CD14-positive monocyte (primary cell): ENCODE results near the gene CD226. TPM values are rescaled to one million over a fixed set of nuclear protein-coding genes. Genes with fewer than 3 reads are reported as not detected.

Experiments used
- DNase-seq, 3 donors: peaks; one replicate each; pipeline ENCODE4 v3.0.0-alpha.2; 2011 to 2022
- H2AFZ ChIP-seq: 2 replicates; pipeline ENCODE4 v1.6.0; 2012; ENCODE audit warnings: mild to moderate bottlenecking, low read depth, low read length, inconsistent platforms; ENCODE audit not compliant: insufficient read depth, poor library complexity, severe bottlenecking
- H3K27ac ChIP-seq, 2 donors: 1 replicate in 1 of 2; 2 replicates in 1 of 2; pipeline ENCODE4 v1.5.1; 2012 to 2013; ENCODE audit warnings: low read length in 2 of 2, control low read depth in 1 of 2, inconsistent platforms in 1 of 2, low read depth in 1 of 2, mild to moderate bottlenecking in 1 of 2
- H3K27me3 ChIP-seq, 2 donors: one replicate each; pipeline versions ENCODE4 v1.6.0 to v1.6.1; 2011 to 2013; ENCODE audit warnings: low read length in 2 of 2; ENCODE audit not compliant: control insufficient read depth in 2 of 2, insufficient read depth in 2 of 2
- H3K36me3 ChIP-seq, 2 donors: replicated peaks in 1 of 2; 1 replicate in 1 of 2; 2 replicates in 1 of 2; pipeline versions ENCODE4 v1.5.1 to v1.6.1; 2012 to 2013; ENCODE audit warnings: low read length in 2 of 2, control low read depth in 1 of 2, inconsistent platforms in 1 of 2, mild to moderate bottlenecking in 1 of 2; ENCODE audit not compliant: insufficient read depth in 2 of 2, control insufficient read depth in 1 of 2
- H3K4me1 ChIP-seq, 2 donors: 1 replicate in 1 of 2; 2 replicates in 1 of 2; pipeline versions ENCODE4 v1.5.1 to v1.6.1; 2012 to 2013; ENCODE audit warnings: low read length in 2 of 2, control low read depth in 1 of 2, inconsistent platforms in 1 of 2, mild to moderate bottlenecking in 1 of 2, moderate library complexity in 1 of 2; ENCODE audit not compliant: insufficient read depth in 2 of 2, control insufficient read depth in 1 of 2
- H3K4me2 ChIP-seq: replicated peaks from 2 replicates; pipeline ENCODE3; 2012; ENCODE audit warnings: low read length, moderate library complexity, mild to moderate bottlenecking; ENCODE audit not compliant: poor library complexity, severe bottlenecking; ENCODE audit errors: extremely low read depth
- H3K4me3 ChIP-seq, 3 experiments: fragments of 200-600 bp in 1 of 3; sonication (generic) in 1 of 3; replicated peaks in 1 of 3; 1 replicate in 2 of 3; 2 replicates in 1 of 3; pipeline ENCODE4 v1.5.1; 2011 to 2013; ENCODE audit warnings: low read length in 3 of 3, mild to moderate bottlenecking in 3 of 3, control low read depth in 2 of 3, low read depth in 2 of 3, inconsistent platforms in 1 of 3, moderate library complexity in 1 of 3
- H3K79me2 ChIP-seq: 2 replicates; pipeline ENCODE4 v1.6.0; 2012; ENCODE audit warnings: mild to moderate bottlenecking, control low read depth, inconsistent platforms, low read length, moderate library complexity; ENCODE audit not compliant: insufficient read depth
- H3K9ac ChIP-seq: 2 replicates; pipeline ENCODE4 v1.6.0; 2017; ENCODE audit warnings: low read length, mild to moderate bottlenecking; ENCODE audit not compliant: insufficient read depth, poor library complexity, severe bottlenecking
- H3K9me3 ChIP-seq, 2 donors: replicated peaks in 1 of 2; 1 replicate in 1 of 2; 2 replicates in 1 of 2; pipeline versions ENCODE4 v1.5.1 to v1.6.1; 2012 to 2013; ENCODE audit warnings: low read length in 2 of 2, control low read depth in 1 of 2; ENCODE audit not compliant: control insufficient read depth in 1 of 2, insufficient read depth in 1 of 2
- H4K20me1 ChIP-seq: 2 replicates; pipeline ENCODE4 v1.6.0; 2012; ENCODE audit warnings: mild to moderate bottlenecking, low read length, control low read depth, moderate library complexity; ENCODE audit not compliant: insufficient read depth
- H3K27ac Mint-ChIP-seq, 7 donors: one replicate each; pipeline ENCODE4 v1.8.0; 2020; ENCODE audit warnings: mild to moderate bottlenecking in 7 of 7, mixed read lengths in 7 of 7, moderate library complexity in 6 of 7, inconsistent platforms in 2 of 7
- H3K27me3 Mint-ChIP-seq, 3 donors: one replicate each; pipeline ENCODE4 v1.8.0; 2021 to 2022; ENCODE audit warnings: low read depth in 3 of 3, mild to moderate bottlenecking in 3 of 3, mixed read lengths in 3 of 3, moderate library complexity in 3 of 3, inconsistent platforms in 1 of 3
- H3K36me3 Mint-ChIP-seq, 2 donors: one replicate each; pipeline ENCODE4 v1.8.0; 2020; ENCODE audit warnings: mixed read lengths in 2 of 2, inconsistent platforms in 1 of 2, mild to moderate bottlenecking in 1 of 2
- H3K4me1 Mint-ChIP-seq: one replicate; pipeline ENCODE4 v1.8.0; 2020; ENCODE audit warnings: mild to moderate bottlenecking, mixed read lengths
- H3K4me3 Mint-ChIP-seq, 2 donors: one replicate each; pipeline ENCODE4 v1.8.0; 2020; ENCODE audit warnings: mild to moderate bottlenecking in 2 of 2, mixed read lengths in 2 of 2, moderate library complexity in 1 of 2
- H3K9me3 Mint-ChIP-seq, 7 donors: one replicate each; pipeline ENCODE4 v1.8.0; 2020 to 2022; ENCODE audit warnings: mixed read lengths in 7 of 7, mild to moderate bottlenecking in 6 of 7, moderate library complexity in 6 of 7, inconsistent platforms in 2 of 7
- CTCF ChIP-seq: fragments of 200-600 bp; IDR thresholded peaks from one replicate; pipeline ENCODE4 v1.8.0; 2022; ENCODE audit warnings: antibody characterized with exemption, mild to moderate bottlenecking
- WGBS: methylation state at CpG from one replicate; pipeline ENCODE4 v1.1.5; 2013; ENCODE audit warnings: missing lambda C conversion rate; ENCODE audit not compliant: insufficient coverage; 5-methylcytosine and 5-hydroxymethylcytosine counted together
- intact Hi-C, 2 donors: fragments of 100-400 bp; cut with micrococcal nuclease; formaldehyde crosslinking; loops; one replicate each; pipeline versions ENCODE4 v1.15.0 to v1.15.1; 2023
- polyA plus RNA-seq, 3 donors: library from polyadenylated mRNA; depleted of rRNA in 1 of 3; unstranded in 2 of 3; stranded (reverse) in 1 of 3; fragments of 300-500 nt in 2 of 3; fragments of >200 nt in 1 of 3; fragmentation: Illumina TruSeq in 2 of 3; gene quantifications; 1 replicate in 2 of 3; 2 replicates in 1 of 3; pipeline ENCODE4 v1.2.3, GENCODE V29; 2012 to 2021

The CD226 gene
- polyA plus RNA-seq, 3 donors = 0.53 to 1.1 (median 0.65) TPM

GRCh38 chr18:69968039-69968438 lies 20.4 kb upstream of the CD226 start:
- peaks cover 9% of the 10 kb centered on the region for H3K4me1 Mint-ChIP-seq
- Histone ChIP-seq H3K79me2 (no peaks in the 10 kb centered on the region), H3K4me3 (no peak overlapping the region), H3K27me3 (no peaks in the 10 kb centered on the region), H2AFZ (no peak overlapping the region), H3K9ac (no peak overlapping the region), H3K9me3 (no peaks in the 10 kb centered on the region), H3K36me3 (no peaks in the 10 kb centered on the region), H3K27ac (no peak overlapping the region), H3K4me2 (no peak overlapping the region), H3K4me1 (peaks cover 4% of the 10 kb centered on the region in 2 donors), H4K20me1 (no peaks in the 10 kb centered on the region)
- no peak overlapping the region for H3K27ac Mint-ChIP-seq
- intact Hi-C loops = no loop called here
- no peak for TF ChIP-seq CTCF
- DNase-seq = no peak
- H3K36me3 Mint-ChIP-seq = no peaks in the 10 kb centered on the region
- H3K27me3 Mint-ChIP-seq = peaks cover 0 to 1% (median 1%) of the 10 kb centered on the region in 3 donors
- 96% methylated on average over 7 of the region's 8 CpGs for WGBS
- no peak overlapping the region for H3K4me3 Mint-ChIP-seq
- peaks cover 2 to 14% (median 8%) of the 10 kb centered on the region in 7 donors for H3K9me3 Mint-ChIP-seq

DNA sequence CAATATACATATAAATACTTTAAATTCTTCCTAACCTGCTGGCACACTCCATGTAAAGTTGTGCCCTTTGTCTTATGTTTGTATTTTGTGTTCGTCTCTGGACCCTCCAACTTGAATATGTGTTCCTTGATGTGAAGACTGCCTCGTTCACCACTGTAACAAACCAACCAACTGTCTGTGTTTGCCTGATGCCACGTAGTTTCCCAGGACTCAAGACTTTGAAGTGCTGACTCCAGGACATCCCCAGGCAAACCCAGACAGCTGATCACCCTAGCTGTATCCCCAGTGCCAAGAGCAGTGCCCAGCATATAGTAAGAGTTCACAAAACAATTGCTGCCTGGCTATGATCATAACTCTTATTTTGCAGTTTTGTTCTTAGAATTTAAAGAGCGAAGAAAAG lies 15.5 kb upstream of the CD226 start:
- no peak for DNase-seq
- H3K79me2 ChIP-seq = no peaks in the 10 kb centered on the region
- no peak overlapping the region for H3K4me3 ChIP-seq
- H3K9me3 ChIP-seq = no peaks in the 10 kb centered on the region
- Mint-ChIP-seq H3K4me3 (no peak overlapping the region), H3K9me3 (peaks cover 0 to 8% (median 3%) of the 10 kb centered on the region in 7 donors), H3K27ac (no peak overlapping the region), H3K27me3 (peaks cover 0 to 1% (median 1%) of the 10 kb centered on the region in 3 donors), H3K4me1 (no peaks in the 10 kb centered on the region), H3K36me3 (peaks cover 0 to 1% of the 10 kb centered on the region in 2 donors)
- intact Hi-C loops = no loop called here
- no peak overlapping the region for H3K9ac ChIP-seq
- H3K4me2 ChIP-seq = no peak overlapping the region
- H3K27ac ChIP-seq = no peak overlapping the region
- peaks cover 18 to 19% of the 10 kb centered on the region in 2 donors for H3K4me1 ChIP-seq
- no peaks in the 10 kb centered on the region for H3K27me3 ChIP-seq
- no peaks in the 10 kb centered on the region for H3K36me3 ChIP-seq
- H4K20me1 ChIP-seq = no peaks in the 10 kb centered on the region
- 100% methylated on average over 2 of the region's 4 CpGs for WGBS
- TF ChIP-seq CTCF = no peak
- no peak overlapping the region for H2AFZ ChIP-seq
